Measurements from ENCODE around the gene KDM1B. TPM values are rescaled to one million over a fixed set of nuclear protein-coding genes. Genes with fewer than 3 reads are reported as not detected.

KDM1B gene
- total RNA-seq, 1 experiment from 2014 or later: 13.5 TPM

DNA sequence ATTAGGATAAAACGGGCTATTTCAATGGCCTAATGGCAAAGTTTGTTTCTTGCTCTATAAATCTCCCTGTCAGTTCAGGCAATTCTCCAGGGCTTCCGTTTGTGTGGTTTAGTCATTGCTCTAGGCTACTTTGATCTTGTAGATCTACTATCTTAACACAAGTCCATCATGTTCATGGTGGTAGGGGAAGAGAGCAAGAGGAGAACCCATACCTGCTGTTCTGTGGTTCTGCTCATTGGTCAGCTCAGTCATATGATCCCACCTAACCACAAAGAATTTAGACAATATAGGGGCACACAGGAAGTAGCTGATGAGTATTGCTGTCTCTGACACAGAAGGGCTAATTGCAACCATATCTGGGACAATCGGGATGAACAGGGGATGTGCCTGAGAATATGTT lies 114.0 kb downstream of the KDM1B start:
- intact Hi-C loops (cut with micrococcal nuclease; ENCODE audit: unreplicated experiment): loop anchor here (5.0 to 10.0 kb wide), 2 partner anchors 114 to 223 kb away; partner anchors contain the start of genes KDM1B and TPMT
- Mint-ChIP-seq H3K4me1 (ENCODE audit: low read depth, unreplicated experiment) (peaks cover 7% of the 10 kb centered on the region), H3K36me3 (ENCODE audit: insufficient read depth, unreplicated experiment) (peaks cover 13% of the 10 kb centered on the region), H3K27ac (ENCODE audit: unreplicated experiment) (no peak overlapping the region), H3K9me3 (ENCODE audit: low read depth, unreplicated experiment) (no peaks in the 10 kb centered on the region), H3K4me3 (ENCODE audit: low read depth, unreplicated experiment) (no peak overlapping the region), H3K27me3 (ENCODE audit: unreplicated experiment) (no peaks in the 10 kb centered on the region)
- no peak for DNase-seq
- TF ChIP-seq, protein P1, sequence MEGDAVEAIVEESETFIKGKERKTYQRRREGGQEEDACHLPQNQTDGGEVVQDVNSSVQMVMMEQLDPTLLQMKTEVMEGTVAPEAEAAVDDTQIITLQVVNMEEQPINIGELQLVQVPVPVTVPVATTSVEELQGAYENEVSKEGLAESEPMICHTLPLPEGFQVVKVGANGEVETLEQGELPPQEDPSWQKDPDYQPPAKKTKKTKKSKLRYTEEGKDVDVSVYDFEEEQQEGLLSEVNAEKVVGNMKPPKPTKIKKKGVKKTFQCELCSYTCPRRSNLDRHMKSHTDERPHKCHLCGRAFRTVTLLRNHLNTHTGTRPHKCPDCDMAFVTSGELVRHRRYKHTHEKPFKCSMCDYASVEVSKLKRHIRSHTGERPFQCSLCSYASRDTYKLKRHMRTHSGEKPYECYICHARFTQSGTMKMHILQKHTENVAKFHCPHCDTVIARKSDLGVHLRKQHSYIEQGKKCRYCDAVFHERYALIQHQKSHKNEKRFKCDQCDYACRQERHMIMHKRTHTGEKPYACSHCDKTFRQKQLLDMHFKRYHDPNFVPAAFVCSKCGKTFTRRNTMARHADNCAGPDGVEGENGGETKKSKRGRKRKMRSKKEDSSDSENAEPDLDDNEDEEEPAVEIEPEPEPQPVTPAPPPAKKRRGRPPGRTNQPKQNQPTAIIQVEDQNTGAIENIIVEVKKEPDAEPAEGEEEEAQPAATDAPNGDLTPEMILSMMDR (IDR thresholded peaks at IDR 0.05; ENCODE audit: unreplicated experiment): no peak
- CTCF ChIA-PET: interaction anchor here (0.6 kb wide), 2 partner anchors 131 to 314 kb away, joined by 4 read pairs; no protein-coding TSS in a partner anchor
- BruUV-seq (replicated peaks): no TSS peak

DNA sequence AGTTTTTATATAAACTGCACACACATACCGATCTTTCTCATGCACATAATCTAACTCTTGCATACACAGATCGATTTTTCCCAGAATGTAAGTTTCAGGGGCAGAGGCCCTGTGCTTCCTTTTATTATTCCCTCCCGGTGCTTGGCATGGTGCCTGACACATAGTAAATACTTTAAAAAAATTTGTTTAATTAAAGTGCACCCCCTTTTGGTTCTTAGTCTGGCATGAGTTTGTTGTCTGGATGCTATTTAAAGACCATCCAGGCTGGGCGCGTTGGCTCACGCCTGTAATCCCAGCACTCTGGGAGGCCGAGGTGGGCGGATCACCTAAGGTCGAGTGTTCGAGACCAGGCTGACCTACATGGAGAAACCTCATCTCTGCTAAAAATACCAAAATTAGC lies 114.5 kb downstream of the KDM1B start:
- Mint-ChIP-seq H3K4me3 (ENCODE audit: low read depth, unreplicated experiment) (no peak overlapping the region), H3K9me3 (ENCODE audit: low read depth, unreplicated experiment) (no peaks in the 10 kb centered on the region), H3K36me3 (ENCODE audit: insufficient read depth, unreplicated experiment) (peaks cover 8% of the 10 kb centered on the region), H3K27ac (ENCODE audit: unreplicated experiment) (no peak overlapping the region), H3K27me3 (ENCODE audit: unreplicated experiment) (no peaks in the 10 kb centered on the region), H3K4me1 (ENCODE audit: low read depth, unreplicated experiment) (peaks cover 7% of the 10 kb centered on the region)
- no peak for DNase-seq
- CTCF ChIA-PET: interaction anchor here (0.6 kb wide), 2 partner anchors 130 to 314 kb away, joined by 4 read pairs; no protein-coding TSS in a partner anchor
- TF ChIP-seq, protein P1 (IDR thresholded peaks at IDR 0.05; ENCODE audit: unreplicated experiment): no peak
- BruUV-seq (replicated peaks): no TSS peak
- intact Hi-C loops (cut with micrococcal nuclease; ENCODE audit: unreplicated experiment): loop anchor here (5.0 to 10.0 kb wide), 2 partner anchors 115 to 223 kb away; partner anchors contain the start of genes KDM1B and TPMT

DNA sequence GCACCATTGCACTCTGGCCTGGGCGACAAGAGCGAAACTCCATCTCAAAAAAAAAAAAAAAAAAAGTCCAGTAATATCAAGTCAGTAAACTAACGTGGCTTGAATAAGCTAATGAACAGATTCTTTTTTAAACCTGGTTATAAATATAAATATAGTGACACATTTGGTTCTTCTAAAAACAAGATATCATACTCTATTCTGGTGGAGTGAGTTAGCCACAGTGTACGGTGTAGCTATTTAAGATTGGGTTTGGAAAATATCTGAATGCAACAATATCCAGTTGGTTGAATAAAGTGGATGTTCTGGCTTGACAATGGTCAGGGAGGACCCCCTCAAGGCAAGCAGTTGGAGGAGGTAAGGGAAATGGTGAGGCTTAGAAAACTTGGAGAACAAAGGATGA lies 115.0 kb downstream of the KDM1B start:
- BruUV-seq (replicated peaks): no TSS peak
- H3K27ac Mint-ChIP-seq (ENCODE audit: unreplicated experiment): no peak overlapping the region
- TF ChIP-seq, protein P1 (IDR thresholded peaks at IDR 0.05; ENCODE audit: unreplicated experiment): no peak
- H3K27me3 Mint-ChIP-seq (ENCODE audit: unreplicated experiment): peaks cover 5% of the 10 kb centered on the region
- no peak overlapping the region for H3K4me3 Mint-ChIP-seq (ENCODE audit: low read depth, unreplicated experiment)
- H3K9me3 Mint-ChIP-seq (ENCODE audit: low read depth, unreplicated experiment): no peaks in the 10 kb centered on the region
- H3K4me1 Mint-ChIP-seq (ENCODE audit: low read depth, unreplicated experiment): peaks cover 4% of the 10 kb centered on the region
- peaks cover 3% of the 10 kb centered on the region for H3K36me3 Mint-ChIP-seq (ENCODE audit: insufficient read depth, unreplicated experiment)
- DNase-seq: no peak
- CTCF ChIA-PET: no interaction called here
- intact Hi-C loops (cut with micrococcal nuclease; ENCODE audit: unreplicated experiment): no loop called here

Other genes with a start within 250 kb of the KDM1B start
- gene KIF13A, start 167.8 kb upstream of the KDM1B start, total RNA-seq (2022): 14.1 and 14.4 TPM in 2 replicates
- 0.92 and 1.1 TPM in 2 replicates for gene NHLRC1, start 32.7 kb upstream of the KDM1B start, total RNA-seq (2022)
- 7.6 and 9.4 TPM in 2 replicates for gene TPMT, start 345 bp upstream of the KDM1B start, total RNA-seq (2022)
- 96.2 and 108 TPM in 2 replicates for gene DEK, start 109.1 kb downstream of the KDM1B start, total RNA-seq (2022)
- 7.4 and 12.1 TPM in 2 replicates for gene RNF144B, start 231.9 kb downstream of the KDM1B start, total RNA-seq (2022)

Measured in Calu3 (cell line).